Activated T-helper 2 cell treated with anti-CD3 and anti-CD28 coated beads, Interferon-gamma antibody, Interleukin-2, Interleukin-4, amounts not matched to agents 10 μg/mL and 5 μg/mL and 100 μg/mL, durations not matched to agents 14 hours and 24 hours and 36 hours (primary cell): ENCODE measurements around the gene MRPL43. TPM values are rescaled to one million over a fixed set of nuclear protein-coding genes. Genes with fewer than 3 reads are reported as not detected.
"Not testable (repeated sequence)": the region's sequence is repeated elsewhere in the genome, so short reads cannot be mapped to it uniquely, and the experiment has no call there.

ENCODE experiments used
- DNase-seq: peaks from one replicate; pipeline ENCODE4 v3.0.0; 2021; ENCODE audit warnings: low spot score
- H3K27ac Mint-ChIP-seq: one replicate; pipeline ENCODE4 v1.8.0; 2021; ENCODE audit warnings: mixed read lengths
- H3K27me3 Mint-ChIP-seq: one replicate; pipeline ENCODE4 v1.8.0; 2021; ENCODE audit warnings: low read depth, mixed read lengths
- H3K36me3 Mint-ChIP-seq: one replicate; pipeline ENCODE4 v1.8.0; 2021; ENCODE audit warnings: low read depth, mixed read lengths
- H3K4me1 Mint-ChIP-seq: one replicate; pipeline ENCODE4 v1.8.0; 2021; ENCODE audit warnings: low read depth, mixed read lengths
- H3K4me3 Mint-ChIP-seq: one replicate; pipeline ENCODE4 v1.8.0; 2021; ENCODE audit warnings: low read depth, mild to moderate bottlenecking, moderate library complexity, mixed read lengths
- H3K9me3 Mint-ChIP-seq: one replicate; pipeline ENCODE4 v1.8.0; 2021; ENCODE audit warnings: mixed read lengths
- intact Hi-C: fragments of 100-400 bp; cut with micrococcal nuclease; formaldehyde crosslinking; loops from one replicate; pipeline ENCODE4 v1.15.1; 2023
- total RNA-seq: library from RNA; stranded (reverse); gene quantifications from 2 replicates; pipeline ENCODE4 v1.2.3, GENCODE V29; 2022

The MRPL43 gene
- 62.7 TPM in 2 replicates for total RNA-seq

DNA sequence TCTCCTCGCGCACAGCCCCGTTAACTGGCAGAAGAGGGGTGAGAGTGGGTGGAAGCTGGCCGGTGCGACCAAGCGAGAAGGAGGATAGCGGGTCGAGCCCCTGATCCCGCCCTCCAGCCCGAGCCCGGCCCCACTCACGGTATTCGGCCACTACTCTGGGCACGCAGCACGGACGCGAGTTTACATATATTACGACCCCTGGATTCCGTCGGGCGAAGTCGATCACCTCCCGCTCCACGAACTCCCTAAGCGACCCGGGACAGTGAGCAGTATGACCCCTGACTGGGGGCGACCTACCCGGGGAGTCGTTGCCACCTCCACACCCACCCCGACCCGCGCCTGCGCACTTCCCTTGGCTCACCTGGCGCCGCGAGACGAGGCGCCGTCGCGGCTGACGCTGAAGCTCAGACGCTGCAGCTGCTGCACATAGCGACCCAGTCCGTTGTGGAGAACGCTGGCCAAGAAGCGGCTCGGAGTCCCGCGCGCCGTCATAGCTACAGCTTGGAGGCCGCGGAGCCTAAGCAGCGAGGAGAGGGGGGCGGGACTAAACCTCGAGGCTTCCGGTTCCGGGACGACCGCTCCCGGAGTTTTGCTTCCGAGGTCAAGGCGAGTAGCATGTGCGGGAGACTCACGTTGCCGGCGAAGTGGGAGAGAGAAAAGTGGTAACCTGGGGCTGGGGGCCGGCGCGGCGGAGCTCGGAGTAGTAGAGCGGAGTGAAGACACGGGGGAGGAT, at the start of gene MRPL43, which contains the start of gene TWNK:
MRPL43 (minus strand) TSS at position 546 of the 733 bp plus-strand sequence; CDS start at position 492, 54 bp downstream.
TWNK (plus strand) TSS at position 592 of the 733 bp plus-strand sequence. CDS start 668 bp downstream, outside the sequence.
- peak within 1 kb of the TSS; percentile 96 for H3K4me3 Mint-ChIP-seq
- H3K4me1 Mint-ChIP-seq = peaks cover 15% of the 10 kb centered on the region
- peaks cover 36% of the 10 kb centered on the region for H3K36me3 Mint-ChIP-seq
- H3K9me3 Mint-ChIP-seq = no peaks in the 10 kb centered on the region
- H3K27ac Mint-ChIP-seq = peak within 1 kb of the TSS; percentile 77
- H3K27me3 Mint-ChIP-seq = no peaks in the 10 kb centered on the region
- intact Hi-C loops = loop anchor here (1.0 kb wide), 1 partner anchor 10 kb away; no protein-coding TSS in a partner anchor
- DNase-seq = peak; percentile 77

DNA sequence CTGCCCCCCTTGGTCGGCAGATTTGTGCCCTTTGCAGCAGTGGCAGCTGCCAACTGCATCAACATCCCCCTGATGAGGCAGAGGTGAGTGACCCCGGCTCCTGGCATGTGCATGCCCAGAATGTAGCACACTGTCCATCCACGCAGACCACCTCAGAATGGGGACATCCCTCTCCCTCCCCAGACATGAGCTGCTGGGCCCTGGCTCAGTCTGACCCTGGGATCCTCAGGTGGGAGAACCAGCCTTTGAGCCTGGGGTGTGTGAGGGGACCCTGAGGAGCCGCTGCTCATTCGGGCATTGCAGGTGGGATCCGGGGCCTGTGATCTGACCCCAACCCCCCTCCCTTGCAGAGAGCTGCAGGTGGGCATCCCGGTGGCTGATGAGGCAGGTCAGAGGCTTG, 49.4 kb upstream of the MRPL43 start:
- no peak for DNase-seq
- Mint-ChIP-seq H3K9me3 (no peaks in the 10 kb centered on the region), H3K27ac (no peak overlapping the region), H3K27me3 (no peaks in the 10 kb centered on the region), H3K4me3 (no peak overlapping the region), H3K4me1 (peaks cover 21% of the 10 kb centered on the region), H3K36me3 (peaks cover 41% of the 10 kb centered on the region)
- intact Hi-C loops = no loop called here

DNA sequence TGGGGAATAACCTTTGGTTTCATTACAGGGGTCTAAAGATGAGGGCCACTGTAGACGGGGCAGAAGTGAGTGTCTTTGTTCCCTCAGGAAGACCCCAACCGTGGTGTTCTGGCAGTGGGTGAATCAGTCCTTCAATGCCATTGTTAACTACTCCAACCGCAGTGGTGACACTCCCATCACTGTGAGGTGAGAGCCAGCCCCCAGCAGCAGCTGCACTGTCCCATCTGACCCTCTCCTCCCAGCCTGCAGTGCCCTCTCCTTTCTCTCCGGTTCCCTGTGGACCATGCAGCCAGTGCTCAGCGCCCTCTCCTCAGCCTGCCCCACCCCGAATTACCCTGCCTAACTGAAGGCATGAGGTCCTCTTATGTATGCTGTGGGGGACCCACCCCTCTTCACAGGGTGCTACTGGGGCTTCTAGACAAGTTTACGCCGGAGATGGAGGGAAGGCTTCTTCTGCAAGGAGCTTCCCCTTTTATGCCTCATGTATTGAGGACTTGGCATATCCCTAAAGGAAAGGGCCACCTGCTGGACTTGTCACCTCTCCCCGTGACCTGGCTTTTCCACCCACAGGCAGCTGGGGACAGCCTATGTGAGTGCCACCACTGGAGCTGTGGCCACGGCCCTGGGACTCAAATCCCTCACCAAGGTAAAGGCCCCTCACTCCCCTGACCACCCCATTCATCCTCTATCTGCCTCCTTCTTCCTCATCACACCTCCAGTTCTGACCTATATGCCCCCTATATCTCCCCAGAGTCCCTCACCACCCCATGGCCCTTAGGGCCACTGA, 48.8 kb upstream of the MRPL43 start:
- Mint-ChIP-seq H3K36me3 (peaks cover 40% of the 10 kb centered on the region), H3K4me1 (peaks cover 17% of the 10 kb centered on the region), H3K27me3 (no peaks in the 10 kb centered on the region), H3K4me3 (no peak overlapping the region), H3K27ac (no peak overlapping the region), H3K9me3 (no peaks in the 10 kb centered on the region)
- intact Hi-C loops = no loop called here
- no peak for DNase-seq

DNA sequence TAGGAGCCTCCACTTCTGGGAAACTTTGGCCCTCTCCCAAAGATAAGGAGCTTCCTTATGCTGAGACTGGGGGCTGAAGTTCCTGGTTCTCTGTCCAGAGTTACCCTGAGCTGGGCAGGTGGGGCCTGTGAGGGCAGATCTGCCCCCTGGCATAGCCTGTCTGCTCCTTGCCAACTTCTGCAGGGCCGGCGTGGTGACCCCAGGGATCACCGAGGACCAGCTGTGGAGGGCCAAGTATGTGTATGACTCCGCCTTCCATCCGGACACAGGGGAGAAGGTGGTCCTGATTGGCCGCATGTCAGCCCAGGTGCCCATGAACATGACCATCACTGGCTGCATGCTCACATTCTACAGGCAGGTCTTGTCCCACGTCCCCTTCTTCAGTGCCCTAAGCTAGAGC, 48.0 kb upstream of the MRPL43 start:
- DNase-seq = no peak
- Mint-ChIP-seq H3K27me3 (peaks cover 2% of the 10 kb centered on the region), H3K27ac (no peak overlapping the region), H3K9me3 (no peaks in the 10 kb centered on the region), H3K4me1 (peaks cover 15% of the 10 kb centered on the region), H3K4me3 (no peak overlapping the region), H3K36me3 (peaks cover 38% of the 10 kb centered on the region)
- intact Hi-C loops = no loop called here

DNA sequence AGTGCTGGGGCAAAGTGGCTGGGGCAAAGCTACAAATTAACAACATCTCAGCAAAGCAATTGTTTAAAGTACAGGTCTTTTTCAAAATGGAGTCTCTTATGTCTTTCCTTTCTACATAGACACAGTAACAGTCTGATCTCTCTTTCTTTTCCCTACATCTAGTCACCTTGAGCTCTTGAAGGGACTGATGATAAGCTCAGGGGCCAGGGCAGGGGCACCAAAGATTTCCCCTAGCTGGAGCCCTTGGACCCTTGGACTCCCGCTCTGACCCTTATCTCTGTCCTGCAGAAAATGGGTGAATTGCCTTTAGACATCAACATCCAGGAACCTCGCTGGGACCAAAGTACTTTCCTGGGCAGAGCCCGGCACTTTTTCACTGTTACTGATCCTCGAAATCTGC, 47.1 kb upstream of the MRPL43 start:
- H3K4me1 Mint-ChIP-seq = peaks cover 15% of the 10 kb centered on the region
- H3K9me3 Mint-ChIP-seq, H3K4me3 Mint-ChIP-seq, DNase-seq, H3K27me3 Mint-ChIP-seq, H3K27ac Mint-ChIP-seq: not testable (repeated sequence)
- intact Hi-C loops = loop anchor here (5.0 kb wide), 1 partner anchor 318 kb away; the partner anchor contains the start of gene BTRC
- H3K36me3 Mint-ChIP-seq = peaks cover 38% of the 10 kb centered on the region

DNA sequence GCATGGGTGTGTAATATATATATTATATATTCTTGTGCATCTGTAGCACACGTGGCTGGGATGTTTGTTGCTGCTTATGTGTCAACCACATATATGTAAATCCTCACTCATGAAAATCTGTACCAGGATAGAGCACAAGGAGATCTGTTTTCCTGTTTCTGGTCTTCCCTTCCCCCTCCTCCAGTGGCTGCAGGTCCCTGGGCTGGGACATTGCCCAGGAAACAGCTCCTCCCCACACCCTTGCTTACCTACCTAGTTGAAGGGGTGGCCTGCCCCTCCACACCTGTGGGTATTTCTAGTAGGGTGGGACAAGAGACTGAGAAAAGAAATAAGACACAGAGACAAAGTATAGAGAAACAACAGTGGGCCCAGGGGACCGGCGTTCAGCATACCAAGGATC, 46.0 kb upstream of the MRPL43 start:
- Mint-ChIP-seq H3K27ac (peak overlapping the region; percentile 72), H3K9me3 (no peaks in the 10 kb centered on the region)

DNA sequence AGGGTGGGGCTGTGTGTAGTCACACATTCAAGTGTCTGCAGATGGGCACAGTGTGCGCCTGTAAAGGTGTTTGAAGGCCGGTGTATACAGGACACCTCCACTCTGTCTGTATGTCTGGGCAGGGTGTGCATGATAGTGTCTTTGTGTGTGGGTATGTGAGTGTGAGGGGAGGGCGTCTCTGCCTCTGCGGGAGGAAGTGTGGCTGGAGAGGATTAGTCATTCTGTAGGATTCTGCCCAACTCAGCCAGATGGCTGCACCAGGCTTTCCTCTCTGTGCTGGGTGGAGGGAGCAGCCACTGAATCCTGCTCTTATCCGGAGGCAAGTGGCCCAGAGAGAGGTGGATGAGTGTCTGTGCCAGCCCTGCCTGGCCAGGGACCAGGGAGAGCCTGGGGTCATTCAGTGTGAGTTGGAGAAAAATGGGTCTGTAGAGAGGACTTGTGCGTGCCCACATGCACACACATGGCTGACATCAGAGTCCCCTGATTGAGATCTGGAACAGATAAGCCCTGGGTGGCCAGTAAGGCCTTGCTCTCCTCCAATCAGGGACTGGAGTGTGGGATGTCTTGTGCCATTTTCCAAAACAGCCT, 45.4 kb upstream of the MRPL43 start:
- H3K27ac Mint-ChIP-seq = peak overlapping the region; percentile 93
- H3K9me3 Mint-ChIP-seq = no peaks in the 10 kb centered on the region
- H3K4me3 Mint-ChIP-seq = peak overlapping the region; percentile 85
- DNase-seq = peak; percentile 47
- H3K36me3 Mint-ChIP-seq = peaks cover 28% of the 10 kb centered on the region
- intact Hi-C loops = loop anchor here (1.0 to 5.0 kb wide), 4 partner anchors 10 to 320 kb away; partner anchors contain the start of genes BTRC and LZTS2
- peaks cover 15% of the 10 kb centered on the region for H3K4me1 Mint-ChIP-seq
- H3K27me3 Mint-ChIP-seq = peaks cover 16% of the 10 kb centered on the region

More for the DNA sequence above, 46.0 kb upstream of the MRPL43 start:
- no peak for DNase-seq
- H3K4me3 Mint-ChIP-seq = peak overlapping the region; percentile 62
- intact Hi-C loops = loop anchor here (2.0 to 5.0 kb wide), 3 partner anchors 20 to 319 kb away; partner anchors contain the start of genes BTRC and LZTS2
- H3K4me1 Mint-ChIP-seq = peaks cover 15% of the 10 kb centered on the region
- H3K27me3 Mint-ChIP-seq = peaks cover 13% of the 10 kb centered on the region
- H3K36me3 Mint-ChIP-seq = peaks cover 34% of the 10 kb centered on the region

DNA sequence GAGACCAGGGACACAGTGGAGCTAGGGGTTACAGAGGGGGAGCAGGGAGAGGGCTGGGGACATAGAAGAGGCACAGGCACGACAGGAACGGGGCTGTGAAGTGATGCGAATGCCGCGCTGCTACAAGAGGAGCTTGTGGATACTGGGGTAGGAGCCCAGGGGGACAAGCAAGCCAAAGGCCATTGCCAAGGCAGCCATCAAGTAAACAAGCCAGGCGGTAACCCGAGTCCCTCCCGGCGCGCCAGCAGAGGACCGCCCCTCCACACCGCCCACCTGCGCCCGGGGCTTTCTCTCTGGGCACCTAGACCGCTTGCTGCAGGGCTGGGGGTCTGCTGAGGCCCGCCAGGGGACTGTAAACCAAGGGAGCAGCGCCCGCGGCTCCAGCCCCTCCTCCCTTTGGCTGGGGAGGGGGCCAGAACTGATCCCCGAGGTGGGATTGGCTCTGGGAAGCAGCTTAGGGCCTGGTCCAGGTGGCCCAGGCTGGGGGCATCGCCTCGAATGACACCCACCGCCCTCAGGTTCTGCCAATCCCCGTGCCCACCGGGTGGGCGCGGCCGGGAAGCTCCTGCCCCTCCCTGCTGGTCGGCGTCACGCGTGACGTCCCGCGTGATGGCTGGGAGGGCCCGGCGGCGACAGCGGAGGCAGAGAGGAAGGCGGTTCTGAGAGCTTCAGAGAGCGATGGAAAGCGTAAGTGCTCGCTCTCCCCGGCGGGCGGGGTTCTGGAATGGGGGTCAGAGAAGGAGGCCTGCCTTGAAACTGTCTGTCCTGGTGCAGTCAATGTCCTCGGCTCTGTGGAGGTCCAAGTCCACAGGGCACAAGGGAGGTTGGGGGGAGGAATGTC, 44.7 kb upstream of the MRPL43 start:
- H3K27ac Mint-ChIP-seq = peak overlapping the region; percentile 94
- H3K27me3 Mint-ChIP-seq = peaks cover 19% of the 10 kb centered on the region
- H3K9me3 Mint-ChIP-seq = no peaks in the 10 kb centered on the region
- intact Hi-C loops = loop anchor here (1.0 to 5.0 kb wide), 5 partner anchors 10 to 320 kb away; partner anchors contain the start of genes BTRC and LZTS2
- peak; percentile 67 for DNase-seq
- peaks cover 21% of the 10 kb centered on the region for H3K36me3 Mint-ChIP-seq
- H3K4me3 Mint-ChIP-seq = peak overlapping the region; percentile 85
- H3K4me1 Mint-ChIP-seq = peaks cover 15% of the 10 kb centered on the region

DNA sequence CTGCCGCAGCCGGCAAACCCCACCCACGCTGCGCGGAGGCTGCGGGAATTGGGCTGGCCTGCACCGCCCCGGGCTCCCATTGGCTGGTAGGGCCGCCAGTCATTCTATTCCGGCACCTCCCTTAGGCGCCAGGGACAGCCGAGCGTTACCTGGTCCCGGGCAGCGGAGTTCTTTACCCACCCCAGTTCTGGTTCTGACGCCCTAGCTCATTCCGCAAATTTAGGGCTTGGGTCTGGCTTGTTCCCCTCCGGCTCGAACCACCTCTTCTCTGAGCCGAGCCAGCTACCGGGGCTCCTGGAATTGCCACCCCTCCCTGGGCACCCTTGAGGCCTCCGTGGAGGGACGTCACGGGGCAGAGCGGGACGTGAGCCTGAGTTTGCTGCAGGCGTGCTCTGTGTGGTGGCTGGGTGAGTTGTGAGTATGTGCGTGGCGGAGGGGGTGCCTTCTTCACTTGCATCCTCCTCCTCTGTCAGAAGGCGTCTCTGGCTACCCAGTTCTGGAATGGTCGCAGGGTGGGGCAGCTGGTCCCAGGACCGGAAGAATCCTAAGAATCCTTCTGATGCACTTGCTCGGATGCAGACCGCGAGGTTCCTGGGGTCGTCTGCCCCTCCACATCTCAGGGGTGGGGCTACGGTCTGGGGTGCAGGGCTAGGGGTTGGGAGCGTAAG, 44.0 kb upstream of the MRPL43 start, which contains the start of the genes PDZD7 and SFXN3:
PDZD7 (minus strand) TSS at position 2 of the 668 bp plus-strand sequence. CDS start 910 bp downstream, outside the sequence.
SFXN3 (plus strand) TSS at position 107 of the 668 bp plus-strand sequence. CDS start 3,461 bp downstream, outside the sequence.
- intact Hi-C loops = loop anchor here (1.0 to 5.0 kb wide), 2 partner anchors 29 to 321 kb away; partner anchors contain the start of gene BTRC
- H3K4me1 Mint-ChIP-seq = peaks cover 15% of the 10 kb centered on the region
- peak within 1 kb of the TSS; percentile 94 for H3K27ac Mint-ChIP-seq
- peak; percentile 94 for DNase-seq
- peaks cover 21% of the 10 kb centered on the region for H3K27me3 Mint-ChIP-seq
- H3K9me3 Mint-ChIP-seq = no peaks in the 10 kb centered on the region
- peaks cover 15% of the 10 kb centered on the region for H3K36me3 Mint-ChIP-seq
- peak within 1 kb of the TSS; percentile 85 for H3K4me3 Mint-ChIP-seq

DNA sequence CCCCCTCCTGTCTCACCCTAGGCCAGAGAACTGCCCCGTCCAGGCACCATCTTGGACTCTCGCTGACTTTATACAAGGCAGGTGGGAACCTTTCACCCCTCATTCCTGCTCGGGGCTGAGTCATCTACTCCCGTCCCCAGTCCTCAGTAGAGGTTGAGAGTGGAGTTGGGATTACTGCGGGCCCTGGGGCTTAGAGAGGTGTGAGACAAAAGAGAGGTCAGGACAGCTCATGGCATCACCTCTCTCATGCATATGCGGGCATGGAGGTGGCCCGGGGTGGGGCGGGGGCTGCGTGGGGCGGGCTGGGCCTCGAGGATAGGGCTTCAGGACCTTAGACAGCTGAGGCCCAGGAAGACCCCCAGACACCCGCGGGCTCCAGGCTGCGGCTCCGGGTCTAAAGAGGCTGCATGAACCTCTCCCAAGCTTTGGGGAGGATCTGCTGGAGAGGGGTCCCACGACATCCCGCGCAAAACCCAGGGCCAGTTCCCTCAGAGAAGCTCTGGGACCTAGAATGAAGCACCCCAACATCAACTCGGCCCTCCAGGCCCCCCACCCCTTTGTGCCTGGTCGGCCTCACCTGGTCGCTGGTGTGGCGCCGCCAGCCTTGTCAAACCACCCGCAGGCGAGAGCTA, 43.3 kb upstream of the MRPL43 start:
- H3K9me3 Mint-ChIP-seq = no peaks in the 10 kb centered on the region
- H3K27me3 Mint-ChIP-seq = peaks cover 21% of the 10 kb centered on the region
- intact Hi-C loops = loop anchor here (1.0 to 5.0 kb wide), 2 partner anchors 30 to 322 kb away; partner anchors contain the start of gene BTRC
- H3K36me3 Mint-ChIP-seq = peaks cover 8% of the 10 kb centered on the region
- peaks cover 15% of the 10 kb centered on the region for H3K4me1 Mint-ChIP-seq
- H3K4me3 Mint-ChIP-seq = peak overlapping the region; percentile 85
- no peak for DNase-seq
- H3K27ac Mint-ChIP-seq = no peak overlapping the region
